ENCODE measurements around the gene INSYN1.
A peak's percentile ranks its signal among the peaks of the same experiment; 100 is the strongest.
"Not testable (repeated sequence)": the region's sequence is repeated elsewhere in the genome, so short reads cannot be mapped to it uniquely, and the experiment has no call there.

INSYN1 gene

GRCh38 chr15:73712107-73712506, 41.0 kb downstream of the INSYN1 start:
- DNase-seq (ENCODE audit: low read depth): no peak

GRCh38 chr15:73711526-73711925, 41.6 kb downstream of the INSYN1 start:
- no peak for DNase-seq (ENCODE audit: low read depth)

- DNase-seq (ENCODE audit: low read depth): no peak
Observed at GRCh38 chr15:73710321-73710720, 42.8 kb downstream of the INSYN1 start.

- no peak for DNase-seq (ENCODE audit: low read depth)
Observed at GRCh38 chr15:73709686-73710085, 43.5 kb downstream of the INSYN1 start.

GRCh38 chr15:73709241-73709640, 43.9 kb downstream of the INSYN1 start:
- DNase-seq (ENCODE audit: low read depth): no peak

- no peak for DNase-seq (ENCODE audit: low read depth)
Observed at GRCh38 chr15:73708691-73709090, 44.5 kb downstream of the INSYN1 start.

GRCh38 chr15:73704869-73705645, 48.1 kb downstream of the INSYN1 start:
- DNase-seq (ENCODE audit: low read depth): peak; percentile 54

- DNase-seq (ENCODE audit: low read depth): not testable (repeated sequence)
Observed at GRCh38 chr15:73704142-73704868, 48.8 kb downstream of the INSYN1 start.

GRCh38 chr15:73703601-73704000, 49.5 kb downstream of the INSYN1 start:
- not testable (repeated sequence) for DNase-seq (ENCODE audit: low read depth)

GRCh38 chr15:73702311-73703239, 50.6 kb downstream of the INSYN1 start:
- not testable (repeated sequence) for DNase-seq (ENCODE audit: low read depth)

GRCh38 chr15:73700041-73700842, 52.9 kb downstream of the INSYN1 start:
- peak; percentile 55 for DNase-seq (ENCODE audit: low read depth)

- no peak for DNase-seq (ENCODE audit: low read depth)
Observed at GRCh38 chr15:73699249-73700040, 53.7 kb downstream of the INSYN1 start.

- peak; percentile 62 for DNase-seq (ENCODE audit: low read depth)
Observed at GRCh38 chr15:73697033-73697467, 56.1 kb downstream of the INSYN1 start.

- no peak for DNase-seq (ENCODE audit: low read depth)
Observed at GRCh38 chr15:73696641-73697001, 56.5 kb downstream of the INSYN1 start.

- DNase-seq (ENCODE audit: low read depth): no peak
Observed at GRCh38 chr15:73695773-73696640, 57.1 kb downstream of the INSYN1 start.

GRCh38 chr15:73694419-73694818, 58.7 kb downstream of the INSYN1 start:
- DNase-seq (ENCODE audit: low read depth): no peak

GRCh38 chr15:73691396-73691795, 61.8 kb downstream of the INSYN1 start:
- no peak for DNase-seq (ENCODE audit: low read depth)

GRCh38 chr15:73688455-73688854, 64.7 kb downstream of the INSYN1 start:
- DNase-seq (ENCODE audit: low read depth): no peak

GRCh38 chr15:73687351-73687750, 65.8 kb downstream of the INSYN1 start:
- no peak for DNase-seq (ENCODE audit: low read depth)
